GM06990 (cell line): ENCODE data around the gene CAST.

Experiments
- DNase-seq: peaks from one replicate; pipeline ENCODE4 v3.0.0-alpha.2; 2011; ENCODE audit not compliant: insufficient read length; ENCODE audit errors: extremely low read depth
- H3K27me3 ChIP-seq: replicated peaks from 2 replicates; pipeline ENCODE4 v1.6.0; 2011; ENCODE audit warnings: low read length; ENCODE audit not compliant: control insufficient read depth, insufficient read depth
- H3K36me3 ChIP-seq: 2 replicates; pipeline ENCODE4 v1.5.1; 2011; ENCODE audit warnings: low read length; ENCODE audit not compliant: control insufficient read depth, insufficient read depth
- H3K4me3 ChIP-seq: replicated peaks from 2 replicates; pipeline ENCODE4 v1.5.1; 2011; ENCODE audit warnings: low read depth, mild to moderate bottlenecking, control low read depth, low read length
- TF ChIP-seq, protein P1 (sequence below): IDR thresholded peaks from 2 replicates; pipeline ENCODE4 v1.5.1; 2011; ENCODE audit warnings: low read length, control low read depth, mild to moderate bottlenecking, inconsistent platforms; ENCODE audit not compliant: insufficient read depth, poor library complexity, severe bottlenecking

Gene CAST

DNA sequence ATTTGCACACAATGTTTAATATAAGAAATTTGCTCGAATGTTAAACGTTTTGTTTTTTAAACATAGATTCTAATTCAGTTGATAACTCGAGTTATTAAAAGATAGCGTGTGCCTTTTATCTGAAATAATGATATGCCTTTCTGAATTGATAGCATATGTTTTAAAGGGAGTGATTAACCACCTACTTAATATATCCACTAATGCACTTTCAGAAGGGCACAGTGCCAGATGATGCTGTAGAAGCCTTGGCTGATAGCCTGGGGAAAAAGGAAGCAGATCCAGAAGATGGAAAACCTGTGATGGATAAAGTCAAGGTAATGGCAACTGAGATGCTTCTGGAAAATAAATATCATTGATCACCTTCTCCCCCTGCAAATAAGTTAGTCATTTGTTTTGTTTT, 91.7 kb downstream of the CAST start:
- H3K27me3 ChIP-seq: no peaks in the 10 kb centered on the region
- no peak for DNase-seq
- H3K36me3 ChIP-seq: peaks cover 9% of the 10 kb centered on the region
- TF ChIP-seq, protein P1, sequence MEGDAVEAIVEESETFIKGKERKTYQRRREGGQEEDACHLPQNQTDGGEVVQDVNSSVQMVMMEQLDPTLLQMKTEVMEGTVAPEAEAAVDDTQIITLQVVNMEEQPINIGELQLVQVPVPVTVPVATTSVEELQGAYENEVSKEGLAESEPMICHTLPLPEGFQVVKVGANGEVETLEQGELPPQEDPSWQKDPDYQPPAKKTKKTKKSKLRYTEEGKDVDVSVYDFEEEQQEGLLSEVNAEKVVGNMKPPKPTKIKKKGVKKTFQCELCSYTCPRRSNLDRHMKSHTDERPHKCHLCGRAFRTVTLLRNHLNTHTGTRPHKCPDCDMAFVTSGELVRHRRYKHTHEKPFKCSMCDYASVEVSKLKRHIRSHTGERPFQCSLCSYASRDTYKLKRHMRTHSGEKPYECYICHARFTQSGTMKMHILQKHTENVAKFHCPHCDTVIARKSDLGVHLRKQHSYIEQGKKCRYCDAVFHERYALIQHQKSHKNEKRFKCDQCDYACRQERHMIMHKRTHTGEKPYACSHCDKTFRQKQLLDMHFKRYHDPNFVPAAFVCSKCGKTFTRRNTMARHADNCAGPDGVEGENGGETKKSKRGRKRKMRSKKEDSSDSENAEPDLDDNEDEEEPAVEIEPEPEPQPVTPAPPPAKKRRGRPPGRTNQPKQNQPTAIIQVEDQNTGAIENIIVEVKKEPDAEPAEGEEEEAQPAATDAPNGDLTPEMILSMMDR: no peak
- H3K4me3 ChIP-seq: no peak overlapping the region

DNA sequence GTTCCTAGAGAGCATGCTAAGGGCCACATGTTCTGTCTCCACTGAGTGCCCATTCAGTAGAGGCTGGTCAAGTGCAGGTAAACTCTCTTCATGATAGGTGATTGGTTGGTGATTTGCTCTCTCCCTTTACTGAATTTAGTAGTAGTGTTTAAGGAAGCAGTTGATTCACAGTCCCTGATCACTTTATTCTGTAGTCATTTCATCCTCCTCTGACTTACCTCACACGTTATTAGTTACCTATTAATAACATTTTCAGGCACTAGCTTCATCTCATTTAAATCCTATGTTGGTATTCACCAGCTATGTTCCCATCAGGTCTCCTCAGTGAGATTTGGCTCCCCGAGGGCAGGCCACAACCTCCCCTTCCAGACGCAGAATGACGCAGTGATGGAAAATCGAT, 93.7 kb downstream of the CAST start:
- peaks cover 9% of the 10 kb centered on the region for H3K36me3 ChIP-seq
- H3K27me3 ChIP-seq: no peaks in the 10 kb centered on the region
- TF ChIP-seq, protein P1: no peak
- no peak overlapping the region for H3K4me3 ChIP-seq
- DNase-seq: no peak

DNA sequence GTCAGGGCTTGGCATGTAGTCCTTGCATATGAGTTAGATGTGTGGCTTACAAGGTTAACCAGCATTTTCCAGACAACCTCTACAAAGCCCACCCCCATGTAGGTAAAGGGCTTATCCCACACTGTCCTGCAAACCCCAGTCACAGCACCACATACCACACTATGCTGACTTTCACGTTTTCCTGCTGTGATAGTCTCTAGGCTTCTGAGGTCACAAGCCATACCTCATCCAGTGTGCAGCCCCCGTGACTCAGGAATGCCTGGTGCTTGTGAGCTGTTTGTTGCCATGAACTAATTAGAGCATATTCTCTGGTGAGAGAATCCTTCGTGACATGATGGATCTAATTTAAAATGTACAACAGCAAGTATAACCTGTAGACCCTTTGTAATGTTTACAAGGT, 94.8 kb downstream of the CAST start:
- TF ChIP-seq, protein P1: no peak
- Histone ChIP-seq H3K4me3 (no peak overlapping the region), H3K27me3 (no peaks in the 10 kb centered on the region), H3K36me3 (peaks cover 9% of the 10 kb centered on the region)
- no peak for DNase-seq

DNA sequence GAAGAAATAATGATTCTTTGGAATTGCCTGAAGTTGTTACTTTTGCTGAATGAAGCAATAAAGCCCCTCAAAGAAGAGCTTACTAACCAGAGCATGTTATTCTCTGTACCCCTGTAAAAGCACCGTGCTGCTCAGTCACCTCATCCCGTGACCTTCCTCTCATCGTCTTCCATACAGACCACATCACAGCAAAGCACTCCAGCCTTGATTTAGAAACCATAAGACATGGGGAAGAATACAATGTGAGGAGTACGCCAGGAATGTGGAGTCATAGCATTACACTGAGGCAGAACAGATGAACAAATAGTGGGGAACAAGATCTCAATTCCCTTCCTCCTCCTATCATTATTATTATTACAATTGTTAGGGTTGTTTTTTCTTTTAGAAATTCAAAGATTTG, 96.4 kb downstream of the CAST start:
- DNase-seq: no peak
- H3K36me3 ChIP-seq: peaks cover 6% of the 10 kb centered on the region

DNA sequence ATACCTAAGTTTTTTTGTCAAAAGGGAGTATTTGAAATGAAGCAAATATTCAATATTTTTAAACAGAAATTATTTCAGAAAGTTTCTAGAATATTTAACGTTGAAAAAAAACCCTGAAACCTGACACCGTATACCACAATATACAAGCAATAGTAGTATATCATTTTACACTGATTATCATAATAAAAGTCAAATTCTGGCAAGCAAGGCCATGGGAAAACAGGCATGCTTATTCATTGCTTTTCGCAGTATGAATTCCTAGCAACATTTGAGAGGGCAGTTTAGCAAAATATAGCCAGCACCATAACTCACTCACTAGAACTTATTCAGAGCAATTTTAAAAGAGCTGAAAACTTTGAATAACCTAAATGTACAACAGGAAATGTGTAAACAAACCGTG, 99.4 kb downstream of the CAST start:
- no peak overlapping the region for H3K4me3 ChIP-seq
- H3K36me3 ChIP-seq: peaks cover 12% of the 10 kb centered on the region
- TF ChIP-seq, protein P1: no peak
- no peaks in the 10 kb centered on the region for H3K27me3 ChIP-seq
- DNase-seq: no peak

More for the DNA sequence above, 96.4 kb downstream of the CAST start:
- H3K4me3 ChIP-seq: no peak overlapping the region
- TF ChIP-seq, protein P1: no peak
- no peaks in the 10 kb centered on the region for H3K27me3 ChIP-seq

DNA sequence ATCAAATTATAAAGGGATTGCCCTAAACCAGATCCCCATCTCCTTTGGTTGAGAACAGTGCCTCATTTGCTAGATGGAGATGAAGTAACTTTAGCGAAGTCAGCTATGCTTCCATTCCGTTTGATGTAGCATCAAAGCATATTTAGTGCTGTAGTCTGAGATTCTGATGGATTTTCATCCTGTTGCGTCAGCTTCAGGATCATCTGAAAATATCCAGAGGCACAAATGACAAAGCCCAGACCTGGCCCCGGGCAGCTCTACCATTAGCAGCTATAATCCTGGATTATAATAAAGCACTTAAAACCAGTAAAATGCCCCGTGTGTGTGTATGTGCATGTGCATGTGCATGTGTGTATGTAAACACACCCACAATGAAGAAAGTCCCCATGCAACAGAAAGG, 100.8 kb downstream of the CAST start:
- TF ChIP-seq, protein P1: no peak
- Histone ChIP-seq H3K36me3 (peaks cover 14% of the 10 kb centered on the region), H3K27me3 (no peaks in the 10 kb centered on the region), H3K4me3 (no peak overlapping the region)
- no peak for DNase-seq
